GM18519 (cell line): ENCODE data around the gene EVI2A.
"Not testable (repeated sequence)": the region's sequence is repeated elsewhere in the genome, so short reads cannot be mapped to it uniquely, and the experiment has no call there.

Experiments used
- ATAC-seq: cut with Tn5 transposase; IDR thresholded peaks from one replicate; pipeline ENCODE4 v1.9.1; 2021; ENCODE audit warnings: mild to moderate bottlenecking, moderate library complexity; ENCODE audit not compliant: unreplicated experiment, low FRiP score

The EVI2A gene

DNA sequence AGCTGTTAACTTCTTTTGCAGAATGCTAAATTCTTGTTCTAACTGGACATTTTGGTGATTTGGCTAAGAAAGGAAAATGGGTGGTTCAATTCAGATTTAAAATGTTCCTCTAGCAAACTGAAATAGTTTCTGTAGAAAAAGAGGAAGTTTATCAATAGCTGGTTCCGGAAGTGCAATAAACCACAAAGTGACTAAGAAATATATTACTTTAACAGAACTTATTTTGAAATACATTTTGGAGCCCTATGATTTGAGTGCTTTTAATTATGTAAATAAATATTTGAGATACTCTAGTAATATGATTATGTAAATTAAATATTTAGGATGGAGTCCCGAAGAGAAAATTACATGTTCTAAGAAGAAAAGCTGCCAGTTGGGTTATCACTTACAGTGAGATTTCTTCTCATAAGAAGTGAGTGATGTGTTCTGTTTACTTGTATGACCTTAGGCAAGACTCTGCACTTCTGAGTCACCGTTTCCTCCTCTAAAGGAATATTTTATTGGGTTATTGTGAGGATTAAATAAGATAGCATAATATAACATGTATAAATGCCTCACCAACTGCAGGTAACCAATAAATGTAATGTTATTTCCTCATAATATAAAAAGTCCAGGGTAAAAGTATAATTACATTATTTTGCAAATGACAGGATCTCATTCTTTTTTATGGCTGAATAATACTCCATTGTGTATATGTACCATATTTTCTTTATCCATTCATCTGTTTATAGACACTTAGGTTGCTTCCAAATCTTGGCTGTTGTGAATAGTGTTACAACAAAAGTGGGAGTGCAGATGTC is 7.2 kb downstream of the EVI2A start, which contains the start of gene EVI2B:
Gene EVI2B, minus strand, starts transcription at position 73 of the 800 bp plus-strand sequence. CDS start 8,445 bp downstream, outside the sequence.
- ATAC-seq, result no peak

DNA sequence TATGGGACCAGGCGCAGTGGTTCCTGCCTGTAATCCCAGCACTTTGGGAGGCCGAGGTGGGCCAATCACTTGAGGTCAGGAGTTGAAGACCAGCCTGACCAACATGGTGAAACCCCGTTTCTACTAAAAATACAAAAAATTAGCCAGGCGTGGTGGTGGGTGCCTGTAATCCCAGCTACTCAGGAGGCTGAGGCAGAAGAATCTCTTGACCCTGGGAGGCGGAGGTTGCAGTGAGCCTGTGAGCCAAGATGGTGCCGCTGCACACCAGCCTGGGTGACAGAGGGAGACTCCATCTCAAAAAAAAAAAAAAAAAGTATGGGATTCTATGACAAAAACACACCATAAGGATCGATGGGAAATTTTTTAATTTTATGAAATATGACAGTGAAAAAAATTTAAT is 9.2 kb downstream of the EVI2A start:
- not testable (repeated sequence) for ATAC-seq

DNA sequence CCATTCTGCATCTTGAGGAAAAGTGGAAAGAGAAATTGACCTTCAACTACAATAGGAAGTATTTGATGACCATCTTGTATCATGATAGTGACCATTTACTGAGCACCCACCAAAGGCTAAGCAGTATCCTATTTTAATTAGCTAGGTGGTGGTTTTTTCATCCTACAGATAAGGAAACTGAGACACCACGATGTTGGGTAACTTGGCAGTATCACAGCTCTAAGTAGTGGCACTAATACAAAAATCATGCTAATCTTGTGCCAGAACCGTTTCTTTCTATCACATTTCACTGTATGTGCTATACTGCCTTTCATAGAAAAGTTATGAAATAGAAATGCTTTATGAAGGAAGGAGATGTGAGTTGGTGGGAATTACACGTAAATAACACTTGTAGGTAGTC is 9.9 kb downstream of the EVI2A start:
- ATAC-seq, result no peak

DNA sequence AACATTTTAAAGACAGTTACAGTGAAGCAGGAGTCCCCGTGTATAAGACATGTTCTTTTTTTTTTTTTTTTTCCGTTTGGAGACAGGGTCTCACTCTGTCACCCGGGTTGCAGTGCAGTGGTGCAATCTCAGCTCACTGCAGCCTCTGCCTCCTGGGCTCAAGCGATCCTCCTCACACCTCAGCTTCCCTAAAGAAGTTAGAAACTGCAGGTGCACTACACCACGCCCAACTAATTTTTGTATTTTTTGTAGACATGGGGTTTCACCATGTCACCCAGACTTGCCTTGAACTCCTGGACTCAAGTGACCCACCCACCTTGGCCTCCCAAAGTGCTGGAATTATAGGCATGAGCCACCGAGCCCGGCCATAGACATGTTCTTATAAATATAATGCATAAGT is 10.5 kb downstream of the EVI2A start:
- no peak for ATAC-seq

DNA sequence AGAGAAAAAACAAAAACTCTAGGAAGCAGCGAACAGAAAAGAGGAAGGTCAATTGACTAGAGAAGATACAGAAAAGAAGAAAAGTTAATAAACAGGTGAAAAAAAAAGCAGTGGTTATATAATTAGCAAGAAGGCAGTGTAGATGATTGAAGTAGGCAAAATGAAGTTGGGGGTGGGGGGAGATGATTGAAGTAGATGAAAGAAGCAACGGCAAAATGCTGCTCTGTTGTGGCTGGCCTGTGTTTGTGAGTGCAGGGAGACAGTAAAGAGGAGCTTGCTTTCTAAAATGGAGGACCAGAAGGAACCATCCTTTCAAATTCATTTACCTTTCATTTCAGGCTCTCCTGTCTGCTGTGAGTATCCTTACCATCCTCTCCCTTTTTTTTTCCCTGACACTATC is 11.2 kb downstream of the EVI2A start:
- ATAC-seq, result no peak

DNA sequence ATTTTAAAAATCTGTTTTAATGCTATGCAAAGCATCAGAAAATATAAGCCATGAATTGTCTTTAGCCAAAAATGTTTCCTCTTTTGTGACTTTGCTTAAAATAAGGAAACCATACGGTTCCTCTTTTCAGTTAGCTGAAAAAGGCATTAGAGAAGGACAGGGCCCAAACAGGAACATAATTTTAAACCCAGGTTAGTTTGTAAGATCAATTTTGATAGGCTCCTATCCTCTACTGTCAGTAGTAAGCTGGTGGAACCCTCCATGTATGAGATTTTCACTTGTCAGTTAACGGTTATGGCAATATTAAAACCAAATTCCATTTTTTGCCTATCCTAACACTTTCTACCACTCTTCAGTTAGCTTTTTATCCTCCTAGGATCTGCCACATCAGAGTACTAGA is 11.9 kb downstream of the EVI2A start:
- ATAC-seq, result no peak

DNA sequence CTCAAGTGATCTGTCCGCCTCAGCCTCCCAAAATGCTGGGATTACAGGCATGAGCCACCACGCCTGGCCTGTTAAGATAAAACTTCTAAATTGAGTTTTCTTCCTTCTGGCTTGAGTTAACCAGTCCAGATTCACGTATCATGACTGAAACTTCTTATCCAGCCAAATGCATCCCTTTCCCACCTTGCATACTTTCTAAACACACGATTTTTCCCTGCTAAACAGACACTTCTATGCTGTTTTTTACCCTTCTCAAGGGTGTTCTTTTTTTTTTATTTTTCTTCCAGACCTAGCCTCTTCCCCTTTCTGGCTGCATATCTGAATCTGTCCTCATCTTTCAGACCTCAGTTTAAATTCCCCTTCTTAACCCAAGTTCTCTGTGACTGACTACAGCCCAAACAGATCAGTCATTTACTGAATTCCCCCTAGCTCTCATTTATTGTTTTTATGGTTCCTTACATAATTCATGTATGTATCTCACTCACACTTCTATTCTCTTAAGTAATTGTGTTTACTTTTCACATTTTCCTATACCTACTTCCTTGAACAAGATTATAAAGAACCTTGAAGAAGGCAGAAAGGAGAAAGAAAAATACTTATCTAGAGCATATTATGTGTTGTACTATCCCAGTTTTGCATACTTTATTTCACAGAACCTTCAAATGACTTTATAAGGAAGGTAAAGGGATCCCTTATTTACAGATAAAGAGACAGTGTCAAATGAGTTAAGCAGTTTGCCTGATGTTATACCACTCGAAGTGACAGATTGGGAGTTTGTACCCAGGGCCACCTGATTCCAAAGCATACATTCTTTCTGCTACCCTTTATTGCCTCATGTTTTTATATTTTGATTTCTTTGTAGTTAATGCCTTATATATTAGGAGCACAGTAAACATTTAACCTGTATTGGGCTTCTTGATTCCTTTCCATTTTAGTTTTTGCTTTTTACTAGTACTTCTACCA is 12.8 kb downstream of the EVI2A start:
- no peak for ATAC-seq

DNA sequence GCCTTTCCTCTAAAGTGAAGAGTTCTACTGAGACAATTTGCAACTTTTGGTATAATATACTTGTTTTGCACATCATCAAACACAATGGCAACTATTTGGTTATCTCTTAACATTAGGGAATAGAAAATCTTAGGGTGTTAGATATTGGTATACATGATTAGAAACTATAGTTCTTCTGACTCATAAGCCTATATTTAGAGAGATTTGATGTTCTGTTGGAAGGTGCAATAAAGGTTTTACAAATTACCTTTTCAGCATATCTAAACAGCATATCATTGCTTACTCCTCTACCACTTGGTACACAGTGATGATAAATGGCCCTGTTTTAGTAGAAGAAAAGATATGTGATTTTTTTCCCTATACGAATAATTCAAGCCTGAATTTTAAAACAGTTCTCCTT is 13.8 kb downstream of the EVI2A start:
- ATAC-seq, result no peak

DNA sequence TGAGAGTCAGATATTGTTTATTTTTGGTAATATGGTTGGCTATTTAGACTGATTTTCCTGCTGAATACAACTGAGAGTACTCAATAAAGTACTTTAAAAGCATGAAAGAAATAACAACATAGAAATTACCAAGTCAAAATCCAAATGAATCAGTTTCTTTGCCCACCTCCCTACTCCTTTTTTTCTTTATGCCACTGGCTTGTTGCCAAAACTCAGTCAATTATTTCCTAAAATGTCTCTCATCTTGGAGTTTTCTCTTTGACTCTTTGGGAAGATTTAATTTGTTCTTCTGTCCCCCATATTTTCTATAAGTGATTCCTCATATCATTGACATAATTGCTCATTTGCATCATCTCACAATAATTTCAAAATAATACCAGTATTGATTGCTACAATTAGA is 21.8 kb downstream of the EVI2A start:
- ATAC-seq, result no peak

DNA sequence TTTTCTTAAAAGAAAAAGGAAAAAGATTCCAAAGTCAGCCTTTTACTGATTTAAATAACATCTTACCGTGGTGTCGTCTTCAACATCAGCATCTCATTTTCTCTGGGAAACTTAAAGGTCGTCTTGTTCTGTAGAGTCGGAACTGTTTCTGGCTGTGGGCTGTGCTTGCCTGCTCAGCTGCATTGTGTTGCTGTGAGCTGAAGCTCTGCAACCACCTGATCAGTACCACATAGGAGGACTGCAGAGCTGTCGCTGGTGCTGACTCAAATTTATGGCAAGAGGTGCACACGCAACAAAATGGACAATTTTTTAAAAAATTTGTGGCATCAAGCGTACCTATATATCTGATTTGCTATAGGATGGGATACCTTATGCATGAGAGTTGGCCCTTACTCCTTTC is 24.3 kb downstream of the EVI2A start, which contains the start of gene OMG:
Gene OMG, minus strand, starts transcription at position 150 of the 400 bp plus-strand sequence. CDS start 908 bp downstream, outside the sequence.
- ATAC-seq, result no peak

DNA sequence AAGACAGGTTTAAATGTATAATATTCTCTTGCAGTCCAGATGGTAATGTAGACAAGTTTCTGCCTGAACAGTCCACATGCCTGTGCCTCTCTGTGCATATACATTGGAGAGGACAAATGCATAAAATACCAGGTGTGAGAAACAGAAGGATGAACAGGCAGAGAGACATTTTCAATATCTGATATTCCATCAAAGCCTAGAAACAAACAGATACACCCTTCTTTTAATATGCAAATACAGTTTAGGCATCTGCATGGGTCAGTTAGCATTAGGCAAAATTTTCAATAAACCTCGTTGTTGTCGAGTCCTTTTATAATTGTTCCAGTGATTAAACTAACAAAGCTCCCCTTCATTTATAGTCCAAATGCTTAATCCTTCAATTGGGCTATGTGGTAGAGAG is 25.3 kb downstream of the EVI2A start:
- ATAC-seq, result no peak

DNA sequence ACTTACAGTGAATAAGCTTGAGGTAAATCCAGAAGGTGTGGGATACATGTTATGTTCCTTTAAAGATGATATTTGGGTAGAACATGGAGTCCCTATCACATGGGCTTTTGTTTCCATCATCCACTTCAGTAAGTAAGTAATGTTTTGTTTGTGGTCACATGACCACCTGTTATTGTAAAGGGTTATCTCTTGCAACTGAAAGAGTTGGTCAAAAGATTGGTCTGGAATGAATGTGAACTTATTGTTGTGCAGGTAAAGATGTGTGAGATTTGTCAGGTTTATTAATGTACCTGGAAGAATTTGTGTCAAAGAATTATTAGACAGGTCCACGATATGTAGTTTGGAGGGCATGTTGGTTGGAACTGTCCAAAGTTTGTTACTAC is 25.9 kb downstream of the EVI2A start:
- ATAC-seq, result no peak

DNA sequence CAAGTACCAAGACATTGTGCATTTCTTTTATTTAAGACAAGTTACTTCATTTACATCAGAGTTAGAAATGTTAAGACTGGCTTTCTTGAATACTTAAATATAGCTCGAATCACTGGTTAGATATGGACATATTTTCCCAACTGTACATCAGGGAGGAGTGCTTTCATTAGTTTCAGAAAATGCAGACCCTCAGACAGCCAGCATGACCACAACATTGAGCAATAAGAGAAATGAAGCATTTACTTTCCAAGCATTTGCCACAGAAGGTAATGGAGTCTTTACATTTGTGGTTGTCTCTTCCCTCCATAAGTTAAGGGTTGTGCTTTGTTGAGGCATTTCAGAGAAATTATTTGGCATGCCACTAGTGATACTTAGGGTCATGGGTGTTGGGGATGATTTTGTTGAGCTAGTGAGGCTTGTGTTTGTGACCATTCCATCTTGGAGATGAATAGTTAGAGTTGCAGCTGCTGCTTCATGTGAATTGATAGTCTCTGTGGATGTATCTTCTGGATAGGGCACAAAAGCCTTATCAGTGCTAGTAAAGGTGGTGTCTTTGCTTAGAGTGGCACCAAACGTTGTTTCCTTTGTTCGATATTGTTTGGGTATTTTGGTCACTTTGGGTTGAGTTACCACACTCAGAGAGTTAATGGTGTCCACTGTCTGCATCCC is 26.5 kb downstream of the EVI2A start:
- no peak for ATAC-seq

DNA sequence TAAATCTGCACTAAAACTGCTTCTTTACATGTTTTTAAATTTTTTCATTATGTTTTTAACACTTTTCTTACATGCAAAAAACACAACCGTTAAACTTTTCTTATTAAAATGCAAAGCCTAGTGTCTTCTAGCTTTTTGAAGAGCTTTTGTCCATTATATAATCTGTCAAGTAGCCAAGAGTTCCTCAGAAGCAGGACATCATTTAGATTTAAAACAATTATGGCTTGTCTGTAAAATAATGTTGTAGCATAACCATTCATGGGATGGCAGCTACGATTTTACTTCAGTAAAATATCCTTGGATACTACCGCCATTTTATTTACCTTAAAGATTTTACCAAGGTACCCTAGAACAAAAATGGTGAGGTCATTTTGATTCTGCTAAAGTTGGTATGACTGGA is 27.2 kb downstream of the EVI2A start:
- no peak for ATAC-seq

DNA sequence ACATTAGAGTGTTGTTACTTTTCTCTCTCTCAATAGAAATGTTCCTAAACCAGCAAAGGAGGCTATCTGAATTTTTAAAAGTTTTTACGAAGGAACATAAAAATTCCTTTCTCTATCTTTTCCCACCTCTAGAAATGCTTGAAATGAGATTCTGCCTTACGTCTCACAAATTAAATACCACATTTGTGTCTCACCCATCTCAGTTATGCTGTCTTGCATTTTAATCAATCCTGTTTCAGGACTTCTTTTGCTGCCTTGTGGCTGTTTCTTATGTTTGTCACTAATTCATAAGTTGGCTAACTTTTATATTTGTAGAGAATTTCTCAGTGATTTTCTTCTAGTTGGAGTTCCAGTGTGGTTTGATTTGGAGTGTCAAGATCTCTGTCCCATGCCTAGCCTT is 27.8 kb downstream of the EVI2A start:
- ATAC-seq, result no peak

DNA sequence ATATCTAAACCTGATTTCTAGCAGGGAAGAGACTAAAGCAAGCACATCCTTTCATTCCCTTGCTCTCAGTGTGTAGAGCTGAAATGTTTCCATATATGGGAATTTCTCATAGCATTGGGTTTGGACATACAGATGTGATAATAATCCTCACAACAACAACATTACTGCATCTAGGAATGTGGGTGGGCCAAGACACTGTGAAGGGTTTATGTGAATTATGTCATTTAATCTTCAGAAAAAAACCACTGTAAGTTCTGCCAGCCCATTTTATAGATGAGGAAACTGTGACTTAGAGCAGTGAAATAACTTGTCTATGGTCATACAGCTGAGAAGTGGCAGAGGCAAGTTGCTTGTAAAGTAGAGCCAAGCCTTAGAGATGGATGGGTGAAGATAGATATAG is 29.6 kb downstream of the EVI2A start:
- no peak for ATAC-seq

DNA sequence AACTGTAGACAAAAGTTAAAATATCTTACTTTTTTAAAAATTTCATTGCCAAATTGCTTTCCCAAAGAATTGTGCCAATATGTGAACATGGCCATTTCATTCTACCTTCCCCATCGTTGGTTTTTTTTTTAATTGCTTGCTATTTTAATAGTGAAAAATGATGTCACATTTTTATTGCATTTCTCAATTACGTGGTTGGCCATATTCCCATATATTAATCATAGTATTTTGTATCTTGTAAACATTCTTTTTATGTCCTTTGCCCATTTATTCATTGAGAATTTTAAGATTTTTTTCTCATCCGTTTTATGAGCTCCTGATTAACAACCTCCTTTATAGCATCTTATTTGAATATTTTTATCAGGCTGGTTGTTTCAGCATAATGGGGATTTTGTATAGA is 31.6 kb downstream of the EVI2A start:
- ATAC-seq, result no peak

DNA sequence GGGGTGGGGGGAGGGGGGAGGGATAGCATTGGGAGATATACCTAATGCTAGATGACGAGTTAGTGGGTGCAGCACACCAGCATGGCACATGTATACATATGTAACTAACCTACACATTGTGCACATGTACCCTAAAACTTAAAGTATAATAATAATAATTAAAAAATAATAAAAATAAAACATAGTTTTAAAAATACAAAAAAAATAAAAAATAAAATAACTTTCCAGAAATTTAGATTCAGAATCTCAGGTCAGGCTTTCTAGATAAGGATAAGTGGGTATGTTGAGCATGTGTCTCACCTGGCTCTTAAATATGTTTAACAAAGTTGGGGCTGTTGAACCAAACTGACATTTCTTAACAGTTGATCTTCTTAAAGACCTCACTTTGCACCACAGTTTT is 33.5 kb downstream of the EVI2A start:
- not testable (repeated sequence) for ATAC-seq

DNA sequence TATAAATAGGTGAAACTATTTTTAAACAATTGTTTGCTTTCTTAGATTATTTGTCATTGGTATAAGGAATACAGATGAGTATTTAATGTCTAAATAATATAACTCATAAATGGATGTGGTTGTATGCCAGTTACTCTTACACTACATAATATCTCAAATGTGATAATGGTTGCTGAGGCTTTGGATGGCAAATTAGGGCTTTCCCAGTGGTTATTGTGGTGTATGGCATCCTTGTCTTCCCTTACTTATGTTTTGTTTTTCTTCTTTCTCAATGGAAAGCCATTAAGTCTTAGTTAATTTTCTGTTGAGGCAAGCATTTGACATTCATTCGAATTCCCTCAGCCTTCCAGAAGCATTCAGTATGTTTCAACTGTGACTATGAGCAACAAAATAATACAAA is 34.8 kb downstream of the EVI2A start:
- no peak for ATAC-seq

DNA sequence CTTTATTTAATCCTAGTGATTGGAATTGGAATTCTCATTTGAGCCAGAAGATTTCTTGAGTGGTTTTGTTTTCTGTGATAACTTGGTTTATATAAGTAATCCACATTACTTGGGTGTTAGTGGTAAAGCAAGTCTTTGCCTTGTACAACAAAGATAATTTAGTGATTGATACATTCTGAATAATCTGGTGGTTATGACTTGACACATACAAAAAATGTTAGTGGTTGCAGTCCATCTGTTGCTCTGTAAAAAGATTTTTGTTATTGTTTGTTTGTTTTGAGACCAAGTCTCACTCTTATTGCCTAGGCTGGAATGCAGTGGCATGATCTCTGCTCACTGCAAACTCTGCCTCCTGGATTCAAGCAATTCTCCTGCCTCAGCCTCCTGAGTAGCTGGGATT is 37.6 kb downstream of the EVI2A start:
- ATAC-seq, result no peak

DNA sequence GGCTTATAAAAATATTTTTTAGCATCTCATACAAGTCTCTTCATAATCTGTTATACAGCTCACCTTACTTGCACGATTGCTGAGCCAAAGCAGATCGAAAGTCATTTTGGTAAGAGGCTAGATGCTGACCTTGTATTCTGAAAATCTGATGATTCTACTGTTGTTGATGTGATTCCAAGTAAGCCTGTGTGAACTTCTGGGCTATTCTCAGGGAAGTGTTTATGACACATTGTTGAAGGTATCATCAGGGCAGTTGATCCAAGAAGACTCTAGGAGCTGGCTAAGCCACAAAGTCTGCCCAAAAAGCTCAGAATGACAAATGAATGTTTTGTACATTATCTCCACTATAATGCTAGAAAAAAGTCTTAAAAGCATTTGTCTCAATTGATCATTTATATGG is 40.4 kb downstream of the EVI2A start:
- ATAC-seq, result no peak
